NCI-H82 (cell line): ENCODE data around the gene CSN1S1.
"Not testable (repeated sequence)": the region's sequence is repeated elsewhere in the genome, so short reads cannot be mapped to it uniquely, and the experiment has no call there.

Experiments used
- DNase-seq: peaks from one replicate; lab custom pipeline; 2025; lab: John Stamatoyannopoulos, UW

CSN1S1 gene, protein sequence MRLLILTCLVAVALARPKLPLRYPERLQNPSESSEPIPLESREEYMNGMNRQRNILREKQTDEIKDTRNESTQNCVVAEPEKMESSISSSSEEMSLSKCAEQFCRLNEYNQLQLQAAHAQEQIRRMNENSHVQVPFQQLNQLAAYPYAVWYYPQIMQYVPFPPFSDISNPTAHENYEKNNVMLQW

DNA sequence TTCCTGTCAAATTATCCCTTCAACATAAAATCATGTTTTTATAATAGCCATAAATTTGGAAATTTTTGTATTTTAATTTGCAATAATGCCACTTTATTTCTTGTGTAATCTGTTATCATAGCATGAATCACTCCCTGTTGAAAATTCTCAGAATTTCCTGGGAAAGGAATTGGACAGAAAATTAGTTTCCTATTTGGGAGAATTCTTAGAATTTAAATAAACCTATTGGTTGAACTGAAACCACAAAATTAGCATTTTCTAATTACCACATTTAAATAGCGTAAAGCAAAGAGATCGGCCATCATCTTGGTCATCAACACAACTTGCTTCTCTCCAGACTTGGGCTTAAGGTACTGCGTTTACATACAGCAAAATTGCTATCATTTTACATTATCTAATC, at the start of gene CSN1S1:
CSN1S1 (plus strand) TSS at position 301 of the 400 bp plus-strand sequence. CDS start 1,488 bp downstream, outside the sequence.
- no peak for DNase-seq

DNA sequence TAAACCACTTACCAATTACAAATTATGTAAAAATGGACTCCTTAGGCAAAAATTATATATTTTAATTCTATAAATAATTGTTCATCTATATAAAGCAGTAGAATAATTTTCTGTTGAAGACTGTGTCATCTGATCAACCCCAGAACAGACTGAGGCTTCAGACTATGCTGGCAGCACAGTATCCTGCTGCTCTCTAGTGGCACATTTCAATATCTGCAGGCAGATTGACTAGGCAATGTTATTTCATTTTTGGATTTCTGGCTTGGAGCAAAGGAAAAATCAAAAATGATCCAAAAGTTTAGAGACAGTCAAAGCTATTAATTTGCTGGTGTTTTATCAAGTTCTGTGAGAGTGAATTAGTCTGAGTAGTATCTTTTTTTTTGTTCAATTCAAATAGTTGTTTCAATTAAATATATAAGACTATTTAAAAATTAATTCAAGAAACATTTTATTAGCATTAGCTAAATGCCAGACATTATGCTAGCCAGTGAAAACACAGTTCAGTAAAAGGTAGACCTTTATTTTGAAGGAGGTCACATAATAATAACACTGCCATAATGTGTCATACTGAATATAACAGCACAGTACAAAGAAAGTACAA, 49.6 kb upstream of the CSN1S1 start:
- DNase-seq = peak; percentile 66

DNA sequence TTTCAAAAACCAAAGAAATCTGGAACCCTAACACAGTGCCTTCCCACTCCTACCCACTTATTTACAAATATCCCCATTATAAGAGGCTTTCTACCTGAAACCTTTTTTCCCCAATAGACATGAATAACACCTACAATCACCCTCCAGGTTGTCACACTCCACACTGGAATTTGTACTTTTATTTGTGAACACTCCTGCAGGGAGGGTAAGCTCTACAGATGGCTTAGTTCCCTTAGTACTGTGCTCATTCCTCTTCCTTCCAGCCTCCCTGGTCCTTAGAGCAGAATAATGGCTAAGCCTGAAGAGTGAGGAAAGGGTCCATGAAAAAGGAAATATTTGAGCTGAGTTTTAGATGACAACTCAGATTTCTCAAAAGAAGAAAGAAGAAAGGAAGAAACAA, 48.7 kb upstream of the CSN1S1 start:
- no peak for DNase-seq

DNA sequence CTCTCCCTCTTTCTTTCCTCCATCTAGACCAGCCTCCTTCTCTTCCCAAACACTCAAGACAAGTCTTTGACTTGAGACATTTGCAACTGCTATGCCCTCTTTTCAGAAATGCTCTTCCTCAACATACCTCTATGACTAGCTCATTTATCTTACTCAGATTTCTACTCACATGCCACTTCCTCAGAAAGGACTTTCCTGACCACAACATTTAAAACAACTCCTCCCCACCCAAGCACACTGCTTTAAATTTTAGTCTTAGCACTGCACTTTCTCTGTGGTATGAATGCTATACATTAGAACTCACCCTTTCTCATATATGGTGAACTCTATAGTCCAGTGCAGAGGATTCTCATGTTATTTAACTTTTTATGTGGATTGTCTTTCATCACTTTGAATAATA, 42.5 kb upstream of the CSN1S1 start:
- DNase-seq = no peak

DNA sequence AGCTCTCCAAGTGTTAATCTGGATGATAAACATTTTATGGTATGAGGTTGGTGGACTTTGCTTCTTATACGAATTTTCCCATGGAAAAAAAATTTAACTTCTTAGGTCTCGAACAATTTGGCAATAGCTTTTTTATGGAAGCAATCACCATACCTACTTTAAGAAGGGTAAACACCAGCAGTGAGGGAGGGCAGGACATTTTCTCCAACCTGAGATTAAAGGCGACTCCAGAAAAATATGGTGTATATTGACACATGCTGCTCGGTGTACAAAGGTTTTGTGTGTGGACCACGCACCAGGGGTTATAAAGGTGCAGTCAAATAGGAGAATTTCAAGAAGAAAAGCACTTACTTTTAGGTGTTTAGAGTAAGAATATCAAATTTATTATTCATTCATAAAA, 36.7 kb upstream of the CSN1S1 start:
- DNase-seq = no peak

DNA sequence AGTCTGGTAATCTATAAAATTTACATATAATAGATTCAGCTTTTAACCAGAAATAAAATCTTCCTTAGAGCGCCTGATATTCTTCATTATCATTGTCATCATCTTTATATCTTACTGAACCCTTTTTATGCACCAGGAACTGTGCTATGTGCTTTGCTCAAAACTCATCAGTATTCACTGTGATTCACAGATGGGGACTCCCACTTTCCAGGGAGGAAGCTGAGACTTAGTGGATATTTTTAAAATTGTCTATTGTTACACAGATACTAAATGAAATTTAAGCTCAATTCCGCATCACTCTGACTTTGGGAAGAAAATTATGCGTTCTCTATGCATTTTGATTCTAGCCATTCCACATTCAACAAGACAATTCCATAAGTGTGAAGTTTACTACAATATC, 36.1 kb upstream of the CSN1S1 start:
- no peak for DNase-seq

DNA sequence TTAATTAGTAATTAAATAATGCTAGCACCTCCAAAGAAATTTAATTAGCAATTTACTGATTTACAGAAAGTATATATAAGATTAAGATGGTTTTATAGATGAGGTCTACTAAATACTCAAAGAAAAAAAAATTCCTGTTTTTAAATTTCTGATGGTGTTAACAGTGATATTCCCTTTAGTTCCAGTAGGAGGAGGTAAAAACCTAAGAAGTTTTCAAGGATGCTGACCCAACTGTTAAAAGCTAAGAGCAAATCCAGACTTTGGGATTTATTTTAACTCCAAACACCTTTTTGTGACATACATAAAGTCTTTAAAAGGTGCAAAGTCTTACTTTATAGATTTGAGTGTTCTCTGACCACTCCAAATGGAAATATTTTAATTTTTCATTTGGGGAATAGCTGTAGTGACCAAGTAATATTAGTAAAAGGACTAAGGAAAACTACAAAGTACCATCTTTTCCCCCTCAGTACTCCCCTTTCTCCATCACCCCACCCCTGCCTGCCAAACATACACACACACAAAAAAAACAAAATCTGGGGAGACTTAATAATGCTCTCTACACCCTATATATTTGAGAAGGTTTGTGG, 34.2 kb upstream of the CSN1S1 start:
- DNase-seq = peak; percentile 26

DNA sequence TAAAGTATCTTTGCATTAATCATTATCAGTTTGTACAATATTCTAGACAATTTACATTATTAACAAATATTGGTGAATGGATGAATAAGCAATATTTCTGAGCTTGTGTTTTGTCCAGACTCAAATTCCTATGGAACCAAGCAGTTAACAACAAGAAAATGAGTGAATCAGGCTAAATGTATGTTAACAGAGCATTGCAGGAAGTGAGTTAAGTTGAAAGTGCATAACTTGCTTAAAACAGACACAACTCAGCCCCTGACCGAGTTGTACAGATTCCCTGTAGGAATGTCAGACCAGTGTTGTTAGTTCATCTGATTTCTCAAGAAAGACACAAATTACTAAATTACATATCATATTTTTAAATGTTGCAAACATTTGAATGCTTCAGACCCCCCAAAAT, 23.7 kb upstream of the CSN1S1 start:
- no peak for DNase-seq

DNA sequence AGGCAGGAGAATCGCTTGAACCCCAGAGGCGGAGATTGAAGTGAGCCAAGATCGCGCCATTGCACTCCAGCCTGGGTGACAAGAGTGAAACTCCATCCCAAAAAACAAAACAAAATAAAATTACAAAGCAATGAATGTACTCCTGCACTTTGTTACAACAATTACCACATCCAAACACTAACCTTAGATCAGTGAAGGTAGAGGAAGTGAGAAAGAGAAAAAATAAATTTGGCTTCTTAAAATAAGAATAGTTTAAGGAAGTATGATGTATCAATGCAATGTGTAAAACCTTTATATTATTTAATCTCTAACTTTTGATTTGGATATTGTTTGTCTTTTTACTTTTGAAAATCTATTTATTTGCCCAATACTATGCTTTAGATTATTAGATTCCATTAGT, 21.7 kb upstream of the CSN1S1 start:
- DNase-seq = no peak

DNA sequence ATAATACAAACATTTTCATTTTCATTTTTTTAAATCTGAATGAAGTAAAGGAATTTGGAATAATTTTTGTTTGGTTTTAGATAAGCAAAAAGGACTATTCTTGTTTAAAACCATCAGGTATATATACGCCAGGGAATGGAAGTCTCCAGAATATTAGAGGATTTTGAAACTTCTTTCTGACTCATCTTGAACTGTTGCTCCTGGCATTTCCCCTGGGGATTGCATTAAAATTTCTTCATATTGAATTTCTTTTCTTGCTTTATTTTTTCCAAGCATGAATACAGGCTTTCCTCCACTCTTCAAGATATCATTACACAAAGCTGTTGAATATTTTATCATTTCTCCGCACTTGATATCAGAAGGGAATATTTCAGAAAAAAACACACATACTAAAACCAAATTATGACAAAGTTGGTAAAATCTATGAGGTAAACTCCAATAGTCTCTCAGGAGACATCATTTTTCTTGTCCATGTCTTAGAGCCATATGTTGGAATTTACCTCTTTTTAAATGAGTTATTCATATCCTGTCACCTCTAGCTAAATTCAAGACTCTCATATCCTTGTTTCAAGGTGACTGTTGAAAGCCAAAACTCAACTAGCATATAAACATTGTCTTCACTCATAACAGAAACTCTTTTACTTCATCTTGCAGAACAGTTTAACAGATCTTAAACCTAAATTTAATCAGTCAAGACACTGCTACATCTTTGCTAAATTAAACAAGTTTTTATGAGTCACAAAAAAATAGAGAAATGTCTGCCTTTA, 20.7 kb upstream of the CSN1S1 start:
- no peak for DNase-seq

DNA sequence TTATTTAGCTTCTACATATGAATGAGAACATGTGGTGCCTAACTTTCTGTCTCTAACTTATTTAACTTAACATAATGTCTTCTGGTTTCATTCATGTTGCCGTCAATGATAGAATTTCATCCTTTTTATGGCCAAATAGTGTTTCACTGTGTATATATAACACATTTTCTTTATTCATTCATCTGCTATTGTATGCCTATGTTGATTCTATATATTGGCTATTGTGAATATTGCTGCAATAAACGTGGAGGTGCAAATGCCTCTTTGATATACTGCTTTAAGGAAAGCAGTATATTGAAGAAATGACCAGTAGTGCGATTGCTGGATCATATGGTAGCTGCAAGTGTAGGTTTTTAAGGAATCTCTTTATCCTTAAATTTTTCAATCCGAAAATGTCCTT, 10.0 kb upstream of the CSN1S1 start:
- no peak for DNase-seq

DNA sequence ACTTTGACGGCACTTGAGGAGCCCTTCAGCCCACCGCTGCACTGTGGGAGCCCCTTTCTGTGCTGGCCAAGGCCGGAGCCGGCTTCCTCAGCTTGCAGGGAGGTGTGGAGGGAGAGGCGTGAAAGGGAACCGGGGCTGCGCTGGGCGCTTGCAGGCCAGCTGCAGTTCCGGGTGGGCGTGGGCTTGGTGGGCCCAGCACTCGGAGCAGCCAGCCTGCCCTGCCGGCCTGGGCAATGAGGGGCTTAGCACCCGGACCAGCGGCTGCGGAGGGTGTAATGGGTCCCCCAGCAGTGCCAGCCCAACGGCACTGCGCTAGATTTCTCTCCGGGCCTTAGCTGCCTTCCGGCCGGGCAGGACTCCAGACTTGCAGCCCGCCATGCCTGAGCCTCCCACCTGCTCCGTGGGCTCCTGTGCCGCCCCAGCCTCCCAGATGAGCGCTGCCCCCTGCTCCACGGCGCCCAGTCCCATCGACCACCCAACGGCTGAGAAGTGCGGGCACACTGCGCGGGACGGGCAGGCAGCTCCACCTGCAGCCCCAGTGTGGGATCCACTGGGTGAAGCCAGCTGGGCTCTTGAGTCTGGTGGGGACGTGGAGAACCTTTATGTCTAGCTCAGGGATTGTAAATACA, 7.0 kb upstream of the CSN1S1 start:
- DNase-seq = not testable (repeated sequence)

DNA sequence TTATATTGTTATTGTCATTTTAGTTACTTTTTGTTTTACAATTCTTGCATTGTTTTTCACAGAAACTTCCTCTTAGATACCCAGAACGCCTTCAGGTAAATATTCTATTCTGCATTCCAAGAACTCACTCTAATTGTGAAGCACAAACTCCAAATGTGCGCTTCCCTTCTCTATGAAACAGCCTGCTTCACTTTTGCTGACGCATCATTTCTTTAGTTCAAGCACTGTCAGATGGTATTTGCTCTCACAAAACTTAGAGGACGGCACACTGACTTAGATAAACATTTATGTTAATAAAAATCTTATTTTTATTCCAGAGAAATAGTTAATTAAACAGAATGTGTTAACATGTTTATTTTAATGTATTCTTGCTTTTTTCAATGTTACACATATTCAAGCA, 3.3 kb downstream of the CSN1S1 start:
- no peak for DNase-seq

DNA sequence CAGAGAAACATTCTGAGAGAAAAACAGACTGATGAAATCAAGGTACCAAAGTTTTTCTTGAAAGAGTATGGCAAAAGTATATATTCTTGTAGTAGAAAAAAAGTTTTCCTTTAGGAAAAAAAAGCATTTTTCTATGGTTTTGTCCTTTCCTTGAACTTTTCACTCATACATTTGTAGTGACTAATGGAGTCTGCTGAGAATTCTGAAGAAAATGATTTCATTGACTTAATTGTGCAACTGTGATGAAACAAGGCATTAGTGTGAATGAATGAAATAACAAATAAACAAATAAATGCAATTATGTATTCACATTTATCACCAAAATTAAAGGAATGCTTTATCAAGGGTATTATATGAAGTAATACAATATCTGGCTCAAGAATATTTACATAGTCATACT, 5.7 kb downstream of the CSN1S1 start:
- no peak for DNase-seq

DNA sequence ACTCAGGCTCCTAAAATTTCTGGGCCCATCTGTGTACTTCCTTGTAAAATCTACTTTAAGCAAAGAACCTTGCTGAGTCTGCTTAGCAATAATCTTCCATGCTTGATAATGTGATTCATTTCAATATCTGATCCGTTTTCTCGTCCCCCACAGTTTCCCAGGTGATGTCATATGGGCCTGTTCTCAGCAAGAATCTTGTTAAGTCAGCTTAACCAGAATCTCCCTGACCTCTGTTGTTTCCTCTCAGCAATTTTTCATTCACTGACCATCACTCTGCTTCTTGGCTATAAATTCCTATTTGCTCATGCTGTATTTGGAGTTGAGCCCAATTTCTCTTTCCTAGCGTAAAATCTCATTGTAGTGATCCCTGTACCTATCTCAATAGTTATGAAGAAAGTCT, 20.7 kb downstream of the CSN1S1 start:
- peak; percentile 8 for DNase-seq

DNA sequence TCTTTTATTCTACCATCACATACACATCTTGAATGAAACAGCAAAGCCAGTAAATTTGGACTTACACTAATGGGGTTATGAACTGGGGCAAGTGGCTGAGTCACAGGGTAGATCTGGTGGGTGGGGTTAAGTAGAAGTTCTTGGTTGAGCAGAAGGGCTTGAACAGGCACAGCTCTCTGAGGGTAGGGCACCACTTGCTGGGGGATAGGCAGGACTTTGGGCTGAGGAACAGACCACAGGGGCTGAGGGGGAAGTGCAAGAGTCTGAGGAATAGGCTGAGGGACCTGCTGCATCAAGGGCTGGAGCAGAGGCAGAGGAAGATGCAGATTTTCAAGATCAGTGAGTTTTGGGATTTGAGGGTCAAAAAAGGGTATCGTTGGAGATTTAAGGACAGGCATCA, 26.3 kb downstream of the CSN1S1 start:
- no peak for DNase-seq

DNA sequence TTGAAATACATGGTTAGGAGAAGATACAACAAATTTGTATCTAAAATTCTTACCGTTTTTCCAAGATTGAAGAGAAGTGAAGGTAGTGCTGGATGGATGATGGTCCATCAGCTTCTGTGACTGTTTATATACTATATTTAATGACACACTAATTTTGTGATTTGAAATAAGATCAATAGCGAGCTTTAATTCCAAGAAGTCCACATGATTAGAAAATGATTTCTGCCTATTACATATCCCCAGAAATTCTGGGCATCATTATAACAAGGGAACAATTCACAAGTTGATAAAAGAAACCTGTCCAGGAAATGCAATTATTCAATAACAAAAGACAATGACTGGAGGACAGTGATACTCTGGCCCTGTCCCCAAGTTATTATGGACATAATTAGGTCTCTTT, 34.8 kb downstream of the CSN1S1 start, which contains the start of gene CSN2:
CSN2 (minus strand) TSS at position 101 of the 400 bp plus-strand sequence. CDS start 4,733 bp downstream, outside the sequence.
- DNase-seq = no peak

DNA sequence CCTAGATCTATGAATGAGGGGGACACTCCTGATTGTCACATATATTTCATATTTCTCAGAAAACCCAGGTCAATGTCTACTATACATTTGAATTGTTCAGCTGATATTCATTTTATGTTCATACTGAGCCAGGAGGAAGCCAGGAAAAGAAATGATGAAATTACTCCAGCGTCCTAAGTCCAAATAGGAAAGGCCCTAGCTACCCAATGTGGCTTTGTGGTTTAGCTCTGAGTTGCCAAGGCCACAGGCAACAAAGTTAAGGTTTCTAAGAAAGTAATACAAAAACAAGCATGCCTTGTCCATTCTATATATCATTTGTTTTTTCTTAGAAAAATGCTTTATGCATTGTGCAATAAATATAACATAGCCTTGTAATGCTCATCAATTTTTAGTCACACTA, 39.2 kb downstream of the CSN1S1 start:
- DNase-seq = no peak

DNA sequence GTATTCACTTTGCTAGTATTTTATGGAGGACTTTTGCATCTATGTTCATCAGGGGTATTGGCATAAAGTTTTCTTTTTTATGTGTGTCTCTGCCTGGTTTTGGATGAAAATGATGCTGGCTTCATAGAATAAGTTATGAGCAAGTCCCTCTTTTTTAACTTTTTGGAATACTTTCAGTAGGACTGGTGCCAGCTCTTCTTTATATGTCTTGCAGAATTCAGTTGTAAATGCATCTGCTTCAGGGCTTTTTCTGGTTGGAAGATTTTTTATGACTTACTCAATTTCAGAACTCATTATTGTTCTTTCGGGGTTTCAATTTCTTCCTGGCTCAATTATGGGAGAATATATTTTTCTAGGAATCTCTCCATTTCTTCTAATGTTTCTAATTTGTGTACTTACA, 43.8 kb downstream of the CSN1S1 start:
- DNase-seq = no peak

DNA sequence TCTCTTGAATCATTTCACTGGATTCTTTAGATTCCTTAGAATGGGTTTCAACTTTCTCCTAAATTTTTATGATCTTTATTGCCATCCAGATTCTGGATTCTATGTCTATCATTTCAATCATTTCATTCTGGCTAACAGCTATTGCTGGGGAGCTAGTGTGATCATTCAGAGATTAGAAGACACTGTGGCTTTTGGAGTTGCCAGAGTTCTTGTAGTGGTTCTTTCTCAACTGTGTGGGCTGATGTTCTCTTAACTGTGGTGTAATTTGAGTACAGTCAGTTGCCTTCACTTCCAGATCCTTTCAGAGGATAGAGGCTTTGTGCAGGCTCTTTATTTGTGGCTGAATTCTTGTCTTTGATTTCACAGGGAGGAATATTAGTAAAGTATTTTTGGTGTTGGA, 46.7 kb downstream of the CSN1S1 start:
- DNase-seq = no peak

DNA sequence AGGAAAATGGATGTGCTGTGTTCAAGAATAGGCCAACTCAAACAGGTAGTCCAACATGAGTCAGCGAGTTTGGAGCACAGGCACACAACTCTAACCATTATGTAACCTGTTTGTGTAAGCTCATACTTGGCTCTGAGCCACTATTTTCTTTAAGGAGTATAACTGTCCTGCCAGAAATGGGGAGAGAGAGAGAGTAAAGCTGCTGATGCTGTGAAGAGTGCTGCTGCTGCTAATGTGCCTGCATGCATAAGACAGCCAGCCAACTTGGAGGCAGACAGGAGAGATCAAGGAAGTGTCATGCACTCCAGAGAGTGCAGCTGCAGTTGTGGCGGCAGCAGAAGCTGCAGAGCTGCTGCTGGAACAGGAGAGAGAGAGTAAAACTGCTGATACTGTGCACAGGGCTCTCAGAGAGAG, 53.2 kb downstream of the CSN1S1 start:
- peak; percentile 19 for DNase-seq

DNA sequence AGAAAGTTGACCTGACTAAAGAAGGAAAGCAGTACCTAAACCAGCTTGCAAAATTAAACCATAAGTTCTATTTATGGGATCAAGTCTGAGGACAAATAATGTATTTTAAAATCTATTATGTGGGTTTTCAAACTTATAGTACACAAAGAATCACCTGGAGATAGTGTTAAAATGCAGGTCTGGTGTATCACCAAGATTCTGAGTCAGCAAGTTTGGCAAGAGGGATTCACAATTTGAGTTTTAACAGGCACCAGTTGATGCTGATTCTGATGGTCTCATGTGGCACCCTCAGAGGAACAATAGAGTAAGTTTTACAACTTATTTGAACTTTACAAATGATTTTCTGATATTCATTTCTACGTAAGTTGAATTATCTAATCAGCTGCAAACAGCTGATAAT, 55.8 kb downstream of the CSN1S1 start:
- no peak for DNase-seq

DNA sequence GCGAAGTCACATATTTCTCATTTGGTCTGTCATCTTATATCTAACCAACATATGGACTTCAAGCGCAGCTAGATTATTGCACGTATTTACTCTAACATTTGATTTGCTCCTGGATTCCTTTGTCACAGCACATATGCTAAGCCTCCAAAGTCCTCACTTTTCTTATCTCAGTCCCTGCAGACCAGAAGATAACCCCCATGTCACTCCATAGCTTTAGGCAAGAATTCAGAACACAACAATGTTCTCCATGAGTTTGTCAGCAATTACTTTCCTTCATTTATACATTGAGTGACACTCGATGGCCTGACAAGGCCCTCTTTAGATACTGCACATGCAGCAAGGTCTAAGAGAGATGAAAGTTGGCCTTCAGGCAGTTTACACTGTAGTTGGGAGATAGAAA, 60.1 kb downstream of the CSN1S1 start:
- DNase-seq = no peak
